GM23338 (cell line): ENCODE data around the gene ZDBF2. TPM values are rescaled to one million over a fixed set of nuclear protein-coding genes. Genes with fewer than 3 reads are reported as not detected.

Source experiments
- ATAC-seq: fragments of 200-7000 bp; cut with Tn5 transposase; 3 replicates; pipeline ENCODE4 v1.9.1; 2020
- DNase-seq: peaks from one replicate; pipeline ENCODE4 v3.0.0-alpha.2; 2015; ENCODE audit warnings: low spot score
- H2AFZ ChIP-seq: fragments of 200-600 bp; sonication (generic); 2 replicates; pipeline ENCODE4 v1.8.0; 2016; ENCODE audit warnings: antibody characterized with exemption, mild to moderate bottlenecking, moderate library complexity
- H3F3A ChIP-seq: fragments of 200-600 bp; sonication (generic); replicated peaks from 2 replicates; pipeline ENCODE4 v1.8.0; 2017; ENCODE audit warnings: antibody characterized with exemption, mixed run types, low read depth
- H3K27ac ChIP-seq: fragments of 200-600 bp; sonication (generic); 2 replicates; pipeline ENCODE4 v1.6.1; 2016; ENCODE audit warnings: low read depth
- H3K27me3 ChIP-seq: fragments of 200-600 bp; sonication (generic); 2 replicates; pipeline ENCODE4 v1.8.0; 2016; ENCODE audit warnings: mild to moderate bottlenecking, mixed run types, moderate library complexity; ENCODE audit not compliant: insufficient read depth
- H3K36me3 ChIP-seq: fragments of 200-600 bp; sonication (generic); 2 replicates; pipeline ENCODE4 v1.8.0; 2016; ENCODE audit warnings: mild to moderate bottlenecking; ENCODE audit not compliant: insufficient read depth
- H3K4me1 ChIP-seq: fragments of 200-600 bp; sonication (generic); 2 replicates; pipeline ENCODE4 v1.8.0; 2016; ENCODE audit warnings: mild to moderate bottlenecking, moderate library complexity; ENCODE audit not compliant: insufficient read depth
- H3K4me2 ChIP-seq: fragments of 200-600 bp; sonication (generic); 2 replicates; pipeline ENCODE4 v1.7.1; 2017; ENCODE audit warnings: mixed run types
- H3K4me3 ChIP-seq: fragments of 200-600 bp; sonication (generic); 2 replicates; pipeline ENCODE4 v1.6.1; 2016; ENCODE audit warnings: mixed run types
- H3K79me2 ChIP-seq: fragments of 200-600 bp; sonication (generic); replicated peaks from 2 replicates; pipeline ENCODE4 v1.8.0; 2017; ENCODE audit warnings: mild to moderate bottlenecking; ENCODE audit not compliant: insufficient read depth
- H3K9me2 ChIP-seq: fragments of 200-600 bp; sonication (generic); 2 replicates; pipeline ENCODE4 v1.8.0; 2017; ENCODE audit not compliant: insufficient read depth
- H4K20me1 ChIP-seq: fragments of 200-600 bp; sonication (generic); replicated peaks from 2 replicates; pipeline ENCODE4 v1.8.0; 2017; ENCODE audit warnings: mild to moderate bottlenecking; ENCODE audit not compliant: insufficient read depth
- H3K27ac Mint-ChIP-seq: 2 replicates; pipeline ENCODE4 v1.8.0; 2020; ENCODE audit warnings: inconsistent platforms, mild to moderate bottlenecking, moderate library complexity, mixed read lengths
- H3K27me3 Mint-ChIP-seq: 3 replicates; pipeline ENCODE4 v1.8.0; 2022; ENCODE audit warnings: low read depth, mild to moderate bottlenecking, moderate library complexity, mixed read lengths, inconsistent platforms; ENCODE audit not compliant: insufficient read depth, poor library complexity
- H3K36me3 Mint-ChIP-seq: 3 replicates; pipeline ENCODE4 v1.8.0; 2021; ENCODE audit warnings: low read depth, mild to moderate bottlenecking, inconsistent platforms, moderate library complexity, mixed read lengths
- H3K4me1 Mint-ChIP-seq: 3 replicates; pipeline ENCODE4 v1.8.0; 2020; ENCODE audit warnings: mild to moderate bottlenecking, inconsistent platforms, mixed read lengths
- H3K4me3 Mint-ChIP-seq: 3 replicates; pipeline ENCODE4 v1.8.0; 2021; ENCODE audit warnings: moderate library complexity, mild to moderate bottlenecking, inconsistent platforms, mixed read lengths
- H3K9me3 Mint-ChIP-seq: 3 replicates; pipeline ENCODE4 v1.8.0; 2020; ENCODE audit warnings: moderate library complexity, mild to moderate bottlenecking, inconsistent platforms, mixed read lengths
- CREB1 ChIP-seq: fragments of 250-450 bp; sonication (Bioruptor Pico); IDR thresholded peaks from 2 replicates; pipeline ENCODE4 v1.5.0; 2020; ENCODE audit warnings: low read depth, mild to moderate bottlenecking, moderate library complexity
- EZH2phosphoT487 ChIP-seq: fragments of 200-600 bp; sonication (generic); IDR thresholded peaks from one replicate; pipeline ENCODE4 v1.8.1; 2018; ENCODE audit warnings: antibody characterized with exemption; ENCODE audit not compliant: unreplicated experiment
- JUNB ChIP-seq: IDR thresholded peaks from one replicate; pipeline ENCODE4 v1.6.1; 2016; ENCODE audit warnings: antibody characterized with exemption; ENCODE audit not compliant: unreplicated experiment
- NANOG ChIP-seq: IDR thresholded peaks from 2 replicates; pipeline ENCODE4 v1.6.1; 2016; ENCODE audit warnings: antibody characterized with exemption, borderline replicate concordance
- STAT1 ChIP-seq: IDR thresholded peaks from one replicate; pipeline ENCODE4 v1.6.1; 2016; ENCODE audit warnings: antibody characterized with exemption; ENCODE audit not compliant: unreplicated experiment
- ZNF331 ChIP-seq: fragments of 250-450 bp; sonication (Bioruptor Pico); IDR thresholded peaks from 2 replicates; pipeline ENCODE4 v1.5.0; 2020; ENCODE audit warnings: low read depth, mild to moderate bottlenecking, moderate library complexity
- ZNF462 ChIP-seq: fragments of 250-450 bp; sonication (Bioruptor Pico); IDR thresholded peaks from 2 replicates; pipeline ENCODE4 v1.5.0; 2020; ENCODE audit warnings: mild to moderate bottlenecking, moderate library complexity
- polyA plus RNA-seq: library from polyadenylated mRNA; unstranded; fragments of >200 nt; fragmentation: Nextera tagmentation; extraction: Ambion mirVana; gene quantifications from 2 replicates; pipeline ENCODE4 v1.2.1, GENCODE V29; 2016
- total RNA-seq: library from RNA; depleted of rRNA; stranded (reverse); fragments of >200 nt; shearing (Covaris generic); gene quantifications from 2 replicates; pipeline ENCODE4 v1.2.3, GENCODE V29; 2014
- TF ChIP-seq, protein P1 (sequence below), 2 experiments: fragments of 200-600 bp in 1 of 2; sonication (generic) in 1 of 2; conservative IDR thresholded peaks; 2 replicates each; pipeline versions ENCODE4 v1.5.1 to v1.6.1; 2016 to 2017; ENCODE audit warnings: antibody characterized with exemption in 2 of 2, low read depth in 2 of 2, mild to moderate bottlenecking in 2 of 2, moderate library complexity in 1 of 2

The ZDBF2 gene
- total and polyA plus RNA-seq, 2 experiments from 2014 or later, result 7.6 to 41.1 TPM

DNA sequence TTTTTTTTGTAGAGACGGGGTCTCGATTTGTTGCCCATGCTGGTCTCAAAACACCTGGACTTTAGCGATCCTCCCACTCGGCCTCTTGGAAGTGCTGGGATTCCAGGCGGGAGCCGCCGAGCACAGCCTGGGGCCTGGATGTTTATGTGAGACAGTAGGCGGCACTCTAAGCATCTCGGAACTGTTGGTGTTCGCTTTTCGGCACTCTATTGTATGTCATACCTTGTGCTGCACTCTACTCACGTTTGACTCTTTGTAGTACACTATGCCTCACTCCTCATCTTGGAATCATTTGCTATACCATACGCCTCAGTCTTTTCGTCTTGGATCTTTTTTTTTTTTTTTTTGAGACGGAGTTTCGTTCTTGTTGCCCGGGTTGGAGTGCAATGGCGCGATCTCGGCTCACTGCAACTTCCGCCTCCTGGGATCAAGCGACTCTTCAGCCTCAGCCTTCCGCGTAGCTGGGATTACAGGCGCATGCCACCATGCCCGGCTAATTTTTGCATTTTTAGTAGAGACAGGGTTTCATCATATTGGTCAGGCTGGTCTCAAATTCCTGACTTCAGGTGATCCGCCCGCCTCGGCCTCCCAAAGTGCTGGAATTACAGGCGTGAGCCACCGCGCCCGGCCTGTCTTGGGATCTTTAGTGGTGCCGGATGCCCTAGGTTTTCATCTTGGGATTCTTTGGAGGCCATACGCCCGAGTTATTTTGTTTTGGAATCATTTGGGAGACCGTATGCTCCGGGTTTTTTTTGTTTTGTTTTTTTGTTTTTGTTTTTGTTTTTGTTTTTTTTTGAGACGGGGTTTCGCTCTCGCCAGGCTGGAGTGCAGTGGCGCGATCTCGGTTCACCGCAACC lies 24.2 kb upstream of the ZDBF2 start:
- no peak overlapping the region for H3K4me3 Mint-ChIP-seq
- Histone ChIP-seq H3K4me3 (no peak overlapping the region), H3K27me3 (no peaks in the 10 kb centered on the region), H3F3A (no peaks in the 10 kb centered on the region), H3K27ac (no peak overlapping the region), H2AFZ (peak overlapping the region; percentile 93), H3K36me3 (no peaks in the 10 kb centered on the region), H3K79me2 (no peaks in the 10 kb centered on the region), H3K4me2 (no peak overlapping the region; the same call in 1 of the 2 replicates), H4K20me1 (no peaks in the 10 kb centered on the region), H3K9me2 (no peaks in the 10 kb centered on the region), H3K4me1 (no peaks in the 10 kb centered on the region)
- ATAC-seq, result peak; percentile 87
- peak; percentile 70 for DNase-seq
- peaks cover 2% of the 10 kb centered on the region; the same call in 1 of the 3 replicates for H3K9me3 Mint-ChIP-seq
- peaks cover 3% of the 10 kb centered on the region; the same call in 2 of the 3 replicates for H3K4me1 Mint-ChIP-seq
- no peak overlapping the region for H3K27ac Mint-ChIP-seq
- peaks cover 3% of the 10 kb centered on the region for H3K27me3 Mint-ChIP-seq
- H3K36me3 Mint-ChIP-seq, result no peaks in the 10 kb centered on the region
- TF ChIP-seq NANOG, result no peak
- TF ChIP-seq, protein P1, sequence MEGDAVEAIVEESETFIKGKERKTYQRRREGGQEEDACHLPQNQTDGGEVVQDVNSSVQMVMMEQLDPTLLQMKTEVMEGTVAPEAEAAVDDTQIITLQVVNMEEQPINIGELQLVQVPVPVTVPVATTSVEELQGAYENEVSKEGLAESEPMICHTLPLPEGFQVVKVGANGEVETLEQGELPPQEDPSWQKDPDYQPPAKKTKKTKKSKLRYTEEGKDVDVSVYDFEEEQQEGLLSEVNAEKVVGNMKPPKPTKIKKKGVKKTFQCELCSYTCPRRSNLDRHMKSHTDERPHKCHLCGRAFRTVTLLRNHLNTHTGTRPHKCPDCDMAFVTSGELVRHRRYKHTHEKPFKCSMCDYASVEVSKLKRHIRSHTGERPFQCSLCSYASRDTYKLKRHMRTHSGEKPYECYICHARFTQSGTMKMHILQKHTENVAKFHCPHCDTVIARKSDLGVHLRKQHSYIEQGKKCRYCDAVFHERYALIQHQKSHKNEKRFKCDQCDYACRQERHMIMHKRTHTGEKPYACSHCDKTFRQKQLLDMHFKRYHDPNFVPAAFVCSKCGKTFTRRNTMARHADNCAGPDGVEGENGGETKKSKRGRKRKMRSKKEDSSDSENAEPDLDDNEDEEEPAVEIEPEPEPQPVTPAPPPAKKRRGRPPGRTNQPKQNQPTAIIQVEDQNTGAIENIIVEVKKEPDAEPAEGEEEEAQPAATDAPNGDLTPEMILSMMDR (conservative IDR thresholded peaks at IDR 0.05; ENCODE audit: low read depth in 2 of 2), result peak; percentile 30 to 65

- H3K4me2 ChIP-seq, result no peak overlapping the region
- TF ChIP-seq ZNF462 (no peak), STAT1 (no peak), EZH2phosphoT487 (no peak), CREB1 (CRISPR knock-in tag) (no peak), ZNF331 (CRISPR knock-in tag) (no peak), JUNB (no peak), NANOG (no peak)
- TF ChIP-seq, protein P1 (conservative IDR thresholded peaks at IDR 0.05; ENCODE audit: low read depth in 2 of 2), result no peak
Observed at GRCh38 chr2:206253125-206253776, 21.2 kb upstream of the ZDBF2 start.

More at GRCh38 chr2:206253125-206253776, 21.2 kb upstream of the ZDBF2 start:
- Mint-ChIP-seq H3K4me1 (peaks cover 13% of the 10 kb centered on the region), H3K27me3 (peaks cover 2% of the 10 kb centered on the region), H3K9me3 (peaks cover 2% of the 10 kb centered on the region; the same call in 1 of the 3 replicates), H3K36me3 (no peaks in the 10 kb centered on the region), H3K27ac (no peak overlapping the region), H3K4me3 (no peak overlapping the region)
- Histone ChIP-seq H3K27me3 (no peaks in the 10 kb centered on the region), H3F3A (no peaks in the 10 kb centered on the region; the same call in 1 of the 2 replicates), H3K36me3 (no peaks in the 10 kb centered on the region), H3K79me2 (no peaks in the 10 kb centered on the region), H3K27ac (no peak overlapping the region), H2AFZ (peak overlapping the region; percentile 81; the same call in 1 of the 2 replicates), H3K9me2 (no peaks in the 10 kb centered on the region), H4K20me1 (no peaks in the 10 kb centered on the region), H3K4me1 (peaks cover 7% of the 10 kb centered on the region; the same call in 1 of the 2 replicates), H3K4me3 (no peak overlapping the region)
- no peak for ATAC-seq
- no peak for DNase-seq
